ENCODE results near the gene RRP9. TPM values are rescaled to one million over a fixed set of nuclear protein-coding genes. Genes with fewer than 3 reads are reported as not detected.

RRP9 gene
- polyA plus RNA-seq, 1 donor from 2014 or later = 26.8 TPM

DNA sequence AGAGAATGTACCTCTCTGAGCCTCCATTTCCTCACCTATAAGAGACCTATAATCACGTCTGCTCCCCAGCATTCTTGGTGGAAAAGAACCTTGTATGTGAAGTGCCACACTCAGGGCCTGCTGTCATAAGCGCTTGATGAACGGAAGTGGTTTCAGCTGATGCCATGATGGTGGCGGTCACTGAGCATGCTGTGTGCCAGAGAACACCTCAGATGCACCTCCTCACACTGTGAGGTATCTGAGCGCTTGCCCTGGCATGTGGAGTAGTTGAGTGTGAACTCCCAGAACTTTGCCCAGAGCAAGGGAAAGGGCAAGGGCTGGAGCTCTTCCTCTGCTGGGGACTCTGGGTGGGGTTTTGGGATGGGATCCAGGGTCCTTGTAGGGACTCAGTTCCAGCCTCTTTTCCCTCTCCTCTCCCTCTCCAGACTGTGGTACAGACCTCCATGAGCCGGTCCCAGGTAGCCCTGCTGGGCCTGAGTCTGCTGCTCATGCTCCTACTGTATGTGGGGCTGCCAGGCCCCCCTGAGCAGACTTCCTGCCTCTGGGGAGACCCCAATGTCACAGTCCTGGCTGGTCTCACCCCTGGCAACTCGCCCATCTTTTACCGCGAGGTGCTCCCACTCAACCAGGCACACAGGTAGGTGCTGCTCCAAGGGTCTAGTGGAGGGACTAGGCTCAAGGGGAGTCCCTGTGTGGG, 35.9 kb upstream of the RRP9 start:
- no peaks in the 10 kb centered on the region for H4K20me1 ChIP-seq (ENCODE audit: insufficient read depth)
- H3F3A ChIP-seq (ENCODE audit: insufficient read depth, low read length, poor library complexity, severe bottlenecking) = no peaks in the 10 kb centered on the region
- no peak for TF ChIP-seq MXI1 (conservative IDR thresholded peaks at IDR 0.05; ENCODE audit: poor library complexity, severe bottlenecking)
- no peak for TF ChIP-seq SMC3 (conservative IDR thresholded peaks at IDR 0.05; ENCODE audit: poor library complexity)
- no peak for TF ChIP-seq RAD21 (conservative IDR thresholded peaks at IDR 0.05)
- TF ChIP-seq POLR2AphosphoS5 (IDR thresholded peaks at IDR 0.05) = no peak
- TF ChIP-seq TAF1 (IDR thresholded peaks at IDR 0.05; ENCODE audit: low read depth) = no peak
- no peak for TF ChIP-seq EZH2 (IDR thresholded peaks at IDR 0.05; ENCODE audit: borderline replicate concordance, insufficient read depth, low read length, poor library complexity, severe bottlenecking)
- no peak for TF ChIP-seq EP300 (conservative IDR thresholded peaks at IDR 0.05; ENCODE audit: poor library complexity, severe bottlenecking)
- no peaks in the 10 kb centered on the region for H3K9me3 ChIP-seq (ENCODE audit: low read length)
- H3K9me2 ChIP-seq (ENCODE audit: insufficient read depth, low read length) = no peaks in the 10 kb centered on the region
- H3K79me2 ChIP-seq (replicated peaks; ENCODE audit: insufficient read depth, low read length) = no peaks in the 10 kb centered on the region
- no peak overlapping the region for H3K9ac ChIP-seq (ENCODE audit: low read length)
- no peak overlapping the region for H3K4me2 ChIP-seq (ENCODE audit: low read length)
- no peaks in the 10 kb centered on the region for H3K27me3 ChIP-seq (ENCODE audit: insufficient read depth, low read depth, low read length)
- no peaks in the 10 kb centered on the region for H3K36me3 ChIP-seq (ENCODE audit: insufficient read depth, low read length)
- no peak overlapping the region for H3K27ac ChIP-seq (ENCODE audit: low read length)
- H2AFZ ChIP-seq (ENCODE audit: low read depth, low read length) = no peak overlapping the region
- H3K4me3 ChIP-seq (ENCODE audit: low read length) = no peak overlapping the region

DNA sequence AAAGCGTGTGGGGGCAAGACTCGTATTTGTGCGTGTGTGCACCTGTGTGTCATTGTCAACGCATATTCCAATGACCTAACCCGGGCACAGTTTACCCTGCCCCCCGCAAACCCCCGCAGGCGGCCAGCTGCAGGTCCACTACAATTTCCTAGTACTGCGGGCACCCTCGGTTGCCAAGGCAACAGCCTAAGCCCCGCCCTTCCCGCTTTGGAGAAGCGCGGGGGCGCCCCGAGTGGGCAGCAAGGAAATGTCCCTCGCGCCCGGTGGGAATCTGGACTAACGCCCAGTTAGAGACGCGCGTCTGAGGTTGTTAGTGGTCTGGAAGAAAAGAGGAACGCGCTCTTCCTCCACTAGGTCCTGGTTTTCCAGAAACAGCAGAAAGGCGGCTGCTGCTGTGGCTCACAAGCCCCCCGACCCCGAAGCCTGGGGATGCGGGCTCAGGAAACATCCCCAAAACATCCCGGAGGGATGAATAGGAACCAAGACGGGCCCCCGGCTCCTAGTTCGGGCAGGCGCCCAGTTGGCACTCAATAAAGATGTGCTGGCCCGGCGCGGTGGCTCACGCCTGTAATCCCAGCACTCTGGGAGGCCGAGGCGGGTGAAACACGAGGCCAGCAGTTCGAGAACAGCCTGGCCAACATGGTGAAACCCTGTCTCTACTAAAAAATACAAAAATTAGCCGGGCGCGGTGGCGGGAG, 34.3 kb upstream of the RRP9 start:
- no peaks in the 10 kb centered on the region for H3K9me3 ChIP-seq (ENCODE audit: low read length)
- H2AFZ ChIP-seq (ENCODE audit: low read depth, low read length) = peak overlapping the region; percentile 86
- H3K36me3 ChIP-seq (ENCODE audit: insufficient read depth, low read length) = no peaks in the 10 kb centered on the region
- peak overlapping the region; percentile 78 for H3K4me2 ChIP-seq (ENCODE audit: low read length)
- no peaks in the 10 kb centered on the region for H4K20me1 ChIP-seq (ENCODE audit: insufficient read depth)
- no peaks in the 10 kb centered on the region for H3K79me2 ChIP-seq (replicated peaks; ENCODE audit: insufficient read depth, low read length)
- peak overlapping the region; percentile 69 for H3K4me3 ChIP-seq (ENCODE audit: low read length)
- H3K9ac ChIP-seq (ENCODE audit: low read length) = peak overlapping the region; percentile 85
- no peaks in the 10 kb centered on the region for H3K27me3 ChIP-seq (ENCODE audit: insufficient read depth, low read depth, low read length)
- H3K27ac ChIP-seq (ENCODE audit: low read length) = peak overlapping the region; percentile 70
- H3K9me2 ChIP-seq (ENCODE audit: insufficient read depth, low read length) = no peaks in the 10 kb centered on the region
- no peaks in the 10 kb centered on the region for H3F3A ChIP-seq (ENCODE audit: insufficient read depth, low read length, poor library complexity, severe bottlenecking)
- no peak for TF ChIP-seq EZH2 (IDR thresholded peaks at IDR 0.05; ENCODE audit: borderline replicate concordance, insufficient read depth, low read length, poor library complexity, severe bottlenecking)
- TF ChIP-seq, protein P1, sequence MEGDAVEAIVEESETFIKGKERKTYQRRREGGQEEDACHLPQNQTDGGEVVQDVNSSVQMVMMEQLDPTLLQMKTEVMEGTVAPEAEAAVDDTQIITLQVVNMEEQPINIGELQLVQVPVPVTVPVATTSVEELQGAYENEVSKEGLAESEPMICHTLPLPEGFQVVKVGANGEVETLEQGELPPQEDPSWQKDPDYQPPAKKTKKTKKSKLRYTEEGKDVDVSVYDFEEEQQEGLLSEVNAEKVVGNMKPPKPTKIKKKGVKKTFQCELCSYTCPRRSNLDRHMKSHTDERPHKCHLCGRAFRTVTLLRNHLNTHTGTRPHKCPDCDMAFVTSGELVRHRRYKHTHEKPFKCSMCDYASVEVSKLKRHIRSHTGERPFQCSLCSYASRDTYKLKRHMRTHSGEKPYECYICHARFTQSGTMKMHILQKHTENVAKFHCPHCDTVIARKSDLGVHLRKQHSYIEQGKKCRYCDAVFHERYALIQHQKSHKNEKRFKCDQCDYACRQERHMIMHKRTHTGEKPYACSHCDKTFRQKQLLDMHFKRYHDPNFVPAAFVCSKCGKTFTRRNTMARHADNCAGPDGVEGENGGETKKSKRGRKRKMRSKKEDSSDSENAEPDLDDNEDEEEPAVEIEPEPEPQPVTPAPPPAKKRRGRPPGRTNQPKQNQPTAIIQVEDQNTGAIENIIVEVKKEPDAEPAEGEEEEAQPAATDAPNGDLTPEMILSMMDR (IDR thresholded peaks at IDR 0.05; ENCODE audit: poor library complexity, severe bottlenecking) = peak; percentile 57
- peak; percentile 12 for TF ChIP-seq EP300 (conservative IDR thresholded peaks at IDR 0.05; ENCODE audit: poor library complexity, severe bottlenecking)

DNA sequence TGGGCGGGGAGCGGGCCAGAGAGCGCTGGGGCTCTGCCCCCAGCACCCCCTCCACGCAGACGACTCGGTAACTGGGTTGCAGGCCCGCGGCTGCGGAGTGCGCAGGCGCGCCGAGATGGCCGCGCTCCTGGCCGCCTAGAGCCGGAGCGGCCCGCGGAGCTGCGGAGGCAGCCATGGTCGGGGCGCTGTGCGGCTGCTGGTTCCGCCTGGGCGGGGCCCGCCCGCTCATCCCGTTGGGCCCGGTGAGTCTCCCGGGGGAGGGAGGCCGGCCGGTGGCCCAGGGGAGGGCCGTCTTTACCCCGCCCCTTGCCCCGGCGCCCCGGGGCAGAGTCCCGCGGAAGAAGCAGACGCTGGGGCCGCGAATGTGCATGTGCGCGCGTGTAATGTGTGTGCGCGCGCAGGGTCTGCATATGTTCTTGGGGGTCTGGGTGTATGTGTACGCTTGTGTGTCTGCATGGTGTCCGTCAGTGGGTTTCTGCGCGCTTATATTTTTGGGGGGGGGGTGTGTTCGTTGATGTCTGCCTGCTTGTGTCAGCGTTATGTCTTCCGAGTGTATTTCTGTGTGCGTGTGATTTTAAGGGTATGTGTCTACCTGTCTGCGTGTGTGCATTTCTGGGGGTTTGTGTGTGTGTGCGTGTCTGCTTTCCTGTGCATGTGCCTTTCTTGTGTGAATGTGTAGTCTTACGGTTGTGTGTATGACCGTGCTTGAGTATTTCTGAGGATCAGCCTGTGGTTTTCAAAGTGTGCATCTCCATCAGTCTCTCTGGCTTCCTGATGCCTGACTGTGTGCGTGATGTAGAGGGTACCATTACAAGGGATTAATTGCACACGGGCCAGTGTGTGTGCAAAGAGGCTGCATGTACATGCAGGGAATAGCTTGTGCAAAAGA, 33.5 kb upstream of the RRP9 start, which contains the start of gene ABHD14A:
Gene ABHD14A (plus strand): TSS at position 102 of the 889 bp plus-strand sequence. CDS start 72 bp downstream, at position 174.
- H3K4me2 ChIP-seq (ENCODE audit: low read length) = peak within 1 kb of the TSS; percentile 87
- H4K20me1 ChIP-seq (ENCODE audit: insufficient read depth) = no peaks in the 10 kb centered on the region
- no peaks in the 10 kb centered on the region for H3K9me3 ChIP-seq (ENCODE audit: low read length)
- peak within 1 kb of the TSS; percentile 70 for H3K27ac ChIP-seq (ENCODE audit: low read length)
- H2AFZ ChIP-seq (ENCODE audit: low read depth, low read length) = peak within 1 kb of the TSS; percentile 86
- no peaks in the 10 kb centered on the region for H3K9me2 ChIP-seq (ENCODE audit: insufficient read depth, low read length)
- H3K27me3 ChIP-seq (ENCODE audit: insufficient read depth, low read depth, low read length) = no peaks in the 10 kb centered on the region
- H3F3A ChIP-seq (ENCODE audit: insufficient read depth, low read length, poor library complexity, severe bottlenecking) = no peaks in the 10 kb centered on the region
- TF ChIP-seq RAD21 (conservative IDR thresholded peaks at IDR 0.05) = no peak
- TF ChIP-seq, protein P1 (IDR thresholded peaks at IDR 0.05; ENCODE audit: poor library complexity, severe bottlenecking) = peak; percentile 18
- TF ChIP-seq, protein P2, sequence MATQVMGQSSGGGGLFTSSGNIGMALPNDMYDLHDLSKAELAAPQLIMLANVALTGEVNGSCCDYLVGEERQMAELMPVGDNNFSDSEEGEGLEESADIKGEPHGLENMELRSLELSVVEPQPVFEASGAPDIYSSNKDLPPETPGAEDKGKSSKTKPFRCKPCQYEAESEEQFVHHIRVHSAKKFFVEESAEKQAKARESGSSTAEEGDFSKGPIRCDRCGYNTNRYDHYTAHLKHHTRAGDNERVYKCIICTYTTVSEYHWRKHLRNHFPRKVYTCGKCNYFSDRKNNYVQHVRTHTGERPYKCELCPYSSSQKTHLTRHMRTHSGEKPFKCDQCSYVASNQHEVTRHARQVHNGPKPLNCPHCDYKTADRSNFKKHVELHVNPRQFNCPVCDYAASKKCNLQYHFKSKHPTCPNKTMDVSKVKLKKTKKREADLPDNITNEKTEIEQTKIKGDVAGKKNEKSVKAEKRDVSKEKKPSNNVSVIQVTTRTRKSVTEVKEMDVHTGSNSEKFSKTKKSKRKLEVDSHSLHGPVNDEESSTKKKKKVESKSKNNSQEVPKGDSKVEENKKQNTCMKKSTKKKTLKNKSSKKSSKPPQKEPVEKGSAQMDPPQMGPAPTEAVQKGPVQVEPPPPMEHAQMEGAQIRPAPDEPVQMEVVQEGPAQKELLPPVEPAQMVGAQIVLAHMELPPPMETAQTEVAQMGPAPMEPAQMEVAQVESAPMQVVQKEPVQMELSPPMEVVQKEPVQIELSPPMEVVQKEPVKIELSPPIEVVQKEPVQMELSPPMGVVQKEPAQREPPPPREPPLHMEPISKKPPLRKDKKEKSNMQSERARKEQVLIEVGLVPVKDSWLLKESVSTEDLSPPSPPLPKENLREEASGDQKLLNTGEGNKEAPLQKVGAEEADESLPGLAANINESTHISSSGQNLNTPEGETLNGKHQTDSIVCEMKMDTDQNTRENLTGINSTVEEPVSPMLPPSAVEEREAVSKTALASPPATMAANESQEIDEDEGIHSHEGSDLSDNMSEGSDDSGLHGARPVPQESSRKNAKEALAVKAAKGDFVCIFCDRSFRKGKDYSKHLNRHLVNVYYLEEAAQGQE (IDR thresholded peaks at IDR 0.05; ENCODE audit: borderline replicate concordance) = no peak
- TF ChIP-seq SMC3 (conservative IDR thresholded peaks at IDR 0.05; ENCODE audit: poor library complexity) = peak; percentile 18
- no peak for TF ChIP-seq TAF1 (IDR thresholded peaks at IDR 0.05; ENCODE audit: low read depth)
- TF ChIP-seq MXI1 (conservative IDR thresholded peaks at IDR 0.05; ENCODE audit: poor library complexity, severe bottlenecking) = peak; percentile 74
- TF ChIP-seq EP300 (conservative IDR thresholded peaks at IDR 0.05; ENCODE audit: poor library complexity, severe bottlenecking) = no peak
- peak; percentile 75 for TF ChIP-seq POLR2AphosphoS5 (IDR thresholded peaks at IDR 0.05)
- no peak for TF ChIP-seq EZH2 (IDR thresholded peaks at IDR 0.05; ENCODE audit: borderline replicate concordance, insufficient read depth, low read length, poor library complexity, severe bottlenecking)
- peak within 1 kb of the TSS; percentile 69 for H3K4me3 ChIP-seq (ENCODE audit: low read length)
- H3K9ac ChIP-seq (ENCODE audit: low read length) = peak within 1 kb of the TSS; percentile 85
- no peaks in the 10 kb centered on the region for H3K36me3 ChIP-seq (ENCODE audit: insufficient read depth, low read length)
- no peaks in the 10 kb centered on the region for H3K79me2 ChIP-seq (replicated peaks; ENCODE audit: insufficient read depth, low read length)
